Measurements from ENCODE around the gene SH2D5.

Gene SH2D5

GRCh38 chr1:20732071-20732587, 374 bp downstream of the SH2D5 start:
- DNase-seq (ENCODE audit: low spot score), result peak; percentile 55
- H3K9me3 Mint-ChIP-seq, result no peaks in the 10 kb centered on the region
- H3K27ac Mint-ChIP-seq, result no peak overlapping the region
- H3K27me3 Mint-ChIP-seq (ENCODE audit: low read depth), result peaks cover 42% of the 10 kb centered on the region
- H3K4me3 Mint-ChIP-seq, result peak overlapping the region; percentile 84
- peaks cover 8% of the 10 kb centered on the region for H3K36me3 Mint-ChIP-seq (ENCODE audit: low read depth)
- H3K4me1 Mint-ChIP-seq (ENCODE audit: low read depth), result peaks cover 17% of the 10 kb centered on the region

GRCh38 chr1:20731057-20731991, 1.2 kb downstream of the SH2D5 start:
- H3K27ac Mint-ChIP-seq, result no peak overlapping the region
- H3K4me3 Mint-ChIP-seq, result peak overlapping the region; percentile 66
- peaks cover 17% of the 10 kb centered on the region for H3K4me1 Mint-ChIP-seq (ENCODE audit: low read depth)
- no peaks in the 10 kb centered on the region for H3K9me3 Mint-ChIP-seq
- peaks cover 4% of the 10 kb centered on the region for H3K36me3 Mint-ChIP-seq (ENCODE audit: low read depth)
- H3K27me3 Mint-ChIP-seq (ENCODE audit: low read depth), result peaks cover 42% of the 10 kb centered on the region
- no peak for DNase-seq (ENCODE audit: low spot score)

GRCh38 chr1:20730690-20731056, 1.8 kb downstream of the SH2D5 start:
- DNase-seq (ENCODE audit: low spot score), result no peak
- peaks cover 42% of the 10 kb centered on the region for H3K27me3 Mint-ChIP-seq (ENCODE audit: low read depth)
- peaks cover 17% of the 10 kb centered on the region for H3K4me1 Mint-ChIP-seq (ENCODE audit: low read depth)
- peak overlapping the region; percentile 66 for H3K4me3 Mint-ChIP-seq
- H3K36me3 Mint-ChIP-seq (ENCODE audit: low read depth), result peaks cover under 1% of the 10 kb centered on the region
- no peak overlapping the region for H3K27ac Mint-ChIP-seq
- H3K9me3 Mint-ChIP-seq, result no peaks in the 10 kb centered on the region

GRCh38 chr1:20729990-20730689, 2.4 kb downstream of the SH2D5 start:
- no peak overlapping the region for H3K4me3 Mint-ChIP-seq
- no peaks in the 10 kb centered on the region for H3K36me3 Mint-ChIP-seq (ENCODE audit: low read depth)
- no peak overlapping the region for H3K27ac Mint-ChIP-seq
- H3K9me3 Mint-ChIP-seq, result no peaks in the 10 kb centered on the region
- peaks cover 17% of the 10 kb centered on the region for H3K4me1 Mint-ChIP-seq (ENCODE audit: low read depth)
- peaks cover 42% of the 10 kb centered on the region for H3K27me3 Mint-ChIP-seq (ENCODE audit: low read depth)
- no peak for DNase-seq (ENCODE audit: low spot score)

GRCh38 chr1:20729155-20729931, 3.2 kb downstream of the SH2D5 start:
- Mint-ChIP-seq H3K4me3 (no peak overlapping the region), H3K36me3 (ENCODE audit: low read depth) (no peaks in the 10 kb centered on the region), H3K4me1 (ENCODE audit: low read depth) (peaks cover 17% of the 10 kb centered on the region), H3K27me3 (ENCODE audit: low read depth) (peaks cover 42% of the 10 kb centered on the region), H3K9me3 (no peaks in the 10 kb centered on the region), H3K27ac (no peak overlapping the region)
- no peak for DNase-seq (ENCODE audit: low spot score)

- no peak for DNase-seq (ENCODE audit: low spot score)
- Mint-ChIP-seq H3K27ac (no peak overlapping the region), H3K4me3 (no peak overlapping the region), H3K36me3 (ENCODE audit: low read depth) (no peaks in the 10 kb centered on the region), H3K9me3 (no peaks in the 10 kb centered on the region), H3K4me1 (ENCODE audit: low read depth) (peaks cover 16% of the 10 kb centered on the region), H3K27me3 (ENCODE audit: low read depth) (peaks cover 42% of the 10 kb centered on the region)
Measured at GRCh38 chr1:20728371-20729154, 3.9 kb downstream of the SH2D5 start.

- Mint-ChIP-seq H3K27ac (no peak overlapping the region), H3K36me3 (ENCODE audit: low read depth) (no peaks in the 10 kb centered on the region), H3K9me3 (no peaks in the 10 kb centered on the region), H3K4me3 (no peak overlapping the region), H3K27me3 (ENCODE audit: low read depth) (peaks cover 38% of the 10 kb centered on the region), H3K4me1 (ENCODE audit: low read depth) (peaks cover 9% of the 10 kb centered on the region)
- no peak for DNase-seq (ENCODE audit: low spot score)
Measured at GRCh38 chr1:20727746-20728316, 4.7 kb downstream of the SH2D5 start.

- no peak overlapping the region for H3K4me3 Mint-ChIP-seq
- peaks cover 33% of the 10 kb centered on the region for H3K27me3 Mint-ChIP-seq (ENCODE audit: low read depth)
- peaks cover 3% of the 10 kb centered on the region for H3K4me1 Mint-ChIP-seq (ENCODE audit: low read depth)
- no peaks in the 10 kb centered on the region for H3K36me3 Mint-ChIP-seq (ENCODE audit: low read depth)
- no peak for DNase-seq (ENCODE audit: low spot score)
- H3K27ac Mint-ChIP-seq, result no peak overlapping the region
- H3K9me3 Mint-ChIP-seq, result no peaks in the 10 kb centered on the region
Measured at GRCh38 chr1:20726932-20727745, 5.4 kb downstream of the SH2D5 start.

- Mint-ChIP-seq H3K4me3 (no peak overlapping the region), H3K36me3 (ENCODE audit: low read depth) (no peaks in the 10 kb centered on the region), H3K27ac (no peak overlapping the region), H3K27me3 (ENCODE audit: low read depth) (peaks cover 32% of the 10 kb centered on the region), H3K4me1 (ENCODE audit: low read depth) (peaks cover 3% of the 10 kb centered on the region), H3K9me3 (no peaks in the 10 kb centered on the region)
- DNase-seq (ENCODE audit: low spot score), result no peak
Measured at GRCh38 chr1:20726118-20726911, 6.2 kb downstream of the SH2D5 start.

- H3K4me1 Mint-ChIP-seq (ENCODE audit: low read depth), result peaks cover 3% of the 10 kb centered on the region
- H3K36me3 Mint-ChIP-seq (ENCODE audit: low read depth), result no peaks in the 10 kb centered on the region
- H3K27me3 Mint-ChIP-seq (ENCODE audit: low read depth), result peaks cover 26% of the 10 kb centered on the region
- H3K27ac Mint-ChIP-seq, result no peak overlapping the region
- no peaks in the 10 kb centered on the region for H3K9me3 Mint-ChIP-seq
- H3K4me3 Mint-ChIP-seq, result no peak overlapping the region
- no peak for DNase-seq (ENCODE audit: low spot score)
Measured at GRCh38 chr1:20725189-20726117, 7.0 kb downstream of the SH2D5 start.

All from T-helper 2 cell treated with Interferon-gamma antibody and Interleukin-4, amounts not matched to agents 5 μg/mL and 100 μg/mL, for 36 hours (primary cell).